Testis (tissue), 2 donors: Measurements from ENCODE around the gene SPSB3.

Experiments used
- POLR2A ChIP-seq: fragments of 450-650 bp; IDR thresholded peaks from one replicate; pipeline ENCODE4 v1.6.1; 2017; ENCODE audit warnings: antibody characterized with exemption, mild to moderate bottlenecking, moderate library complexity
- TF ChIP-seq, protein P1 (sequence below), 3 experiments: fragments of 450-650 bp in 2 of 3; fragments of 200-600 bp in 1 of 3; sonication (generic) in 1 of 3; IDR thresholded peaks; one replicate each; pipeline ENCODE4 v1.5.1; 2016 to 2019; ENCODE audit warnings: antibody characterized with exemption in 3 of 3, mild to moderate bottlenecking in 2 of 3, moderate library complexity in 1 of 3

DNA sequence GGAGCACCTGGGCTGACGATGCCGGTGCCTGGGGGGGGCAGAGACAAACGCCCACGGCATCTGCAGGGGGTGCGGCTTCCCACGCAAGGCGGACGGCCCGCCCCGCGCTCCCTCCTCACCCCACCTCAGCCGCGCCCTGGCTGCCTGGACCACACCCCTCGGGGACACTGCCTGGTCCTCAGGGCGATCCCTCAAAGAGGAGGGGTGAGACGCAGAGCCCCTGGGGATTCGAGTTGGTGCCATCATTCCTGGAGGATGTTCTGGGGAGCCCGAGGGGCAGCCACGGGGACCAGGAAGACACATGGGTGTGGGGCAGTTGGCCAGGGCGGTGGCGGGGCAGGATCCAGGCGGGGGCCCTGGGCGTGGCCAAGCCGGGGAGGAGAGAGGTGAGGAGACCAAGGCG lies 7.3 kb upstream of the SPSB3 start:
- no peak for TF ChIP-seq POLR2A
- TF ChIP-seq, protein P1, sequence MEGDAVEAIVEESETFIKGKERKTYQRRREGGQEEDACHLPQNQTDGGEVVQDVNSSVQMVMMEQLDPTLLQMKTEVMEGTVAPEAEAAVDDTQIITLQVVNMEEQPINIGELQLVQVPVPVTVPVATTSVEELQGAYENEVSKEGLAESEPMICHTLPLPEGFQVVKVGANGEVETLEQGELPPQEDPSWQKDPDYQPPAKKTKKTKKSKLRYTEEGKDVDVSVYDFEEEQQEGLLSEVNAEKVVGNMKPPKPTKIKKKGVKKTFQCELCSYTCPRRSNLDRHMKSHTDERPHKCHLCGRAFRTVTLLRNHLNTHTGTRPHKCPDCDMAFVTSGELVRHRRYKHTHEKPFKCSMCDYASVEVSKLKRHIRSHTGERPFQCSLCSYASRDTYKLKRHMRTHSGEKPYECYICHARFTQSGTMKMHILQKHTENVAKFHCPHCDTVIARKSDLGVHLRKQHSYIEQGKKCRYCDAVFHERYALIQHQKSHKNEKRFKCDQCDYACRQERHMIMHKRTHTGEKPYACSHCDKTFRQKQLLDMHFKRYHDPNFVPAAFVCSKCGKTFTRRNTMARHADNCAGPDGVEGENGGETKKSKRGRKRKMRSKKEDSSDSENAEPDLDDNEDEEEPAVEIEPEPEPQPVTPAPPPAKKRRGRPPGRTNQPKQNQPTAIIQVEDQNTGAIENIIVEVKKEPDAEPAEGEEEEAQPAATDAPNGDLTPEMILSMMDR (IDR thresholded peaks at IDR 0.05), result no peak
